Measurements from ENCODE around the gene DGKG.

Gene DGKG

DNA sequence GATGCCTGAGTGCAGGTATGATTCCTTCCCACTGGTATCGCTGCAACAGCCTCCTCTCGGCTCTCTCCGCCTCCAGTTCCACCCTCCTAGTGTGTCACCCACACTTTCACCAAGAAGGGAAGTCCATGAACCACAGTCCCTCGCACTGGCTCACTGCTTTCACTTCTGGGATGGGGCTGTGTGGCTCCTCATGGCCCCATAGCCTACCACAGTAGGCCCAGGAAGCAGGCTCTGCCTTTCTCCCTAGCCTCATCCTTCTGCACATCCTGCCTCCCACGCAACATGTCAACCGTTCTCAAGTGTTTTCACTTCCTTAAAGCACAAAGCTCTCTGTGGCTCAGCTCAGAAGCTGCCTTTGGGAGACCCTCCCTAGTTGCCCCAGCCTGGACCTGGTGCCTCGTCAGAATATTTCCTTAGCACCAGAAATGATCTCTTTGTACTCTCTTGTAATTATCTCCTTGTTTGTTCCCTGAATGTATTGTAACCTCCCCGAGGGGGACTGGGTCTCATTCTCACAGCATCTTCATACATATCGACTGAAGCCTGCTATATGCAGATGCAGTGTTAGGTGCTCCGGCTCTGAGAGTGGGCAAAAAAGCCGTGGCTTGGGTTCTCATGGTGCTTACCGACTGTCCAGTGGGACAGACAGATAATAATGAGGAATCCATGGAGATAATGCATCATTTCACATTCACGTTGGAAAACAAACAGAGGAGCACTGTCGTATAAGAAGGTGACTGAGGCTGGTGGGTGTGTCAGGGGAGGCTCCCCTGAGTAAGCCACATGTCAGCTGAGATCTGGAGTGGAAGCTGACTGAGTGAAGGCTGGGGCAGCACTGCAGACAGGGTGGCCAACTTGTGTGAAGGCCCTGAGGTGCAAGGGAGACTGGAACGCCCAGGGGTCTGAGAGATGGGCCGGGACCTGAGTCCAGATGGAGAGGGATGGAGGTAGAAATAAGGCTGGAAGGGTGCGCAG, 107.1 kb downstream of the DGKG start:
- no peaks in the 10 kb centered on the region for H3K9me3 Mint-ChIP-seq
- peak; percentile 19 to 49 for DNase-seq
- ATAC-seq: peak; percentile 75
- peak overlapping the region in 1 of 2 donors; percentile 87 for H3K27ac Mint-ChIP-seq
- H3K27me3 Mint-ChIP-seq: peaks cover 11% of the 10 kb centered on the region
- H3K4me3 Mint-ChIP-seq: peak overlapping the region; percentile 5 to 31
- peaks cover 29% of the 10 kb centered on the region for H3K4me1 Mint-ChIP-seq

DNA sequence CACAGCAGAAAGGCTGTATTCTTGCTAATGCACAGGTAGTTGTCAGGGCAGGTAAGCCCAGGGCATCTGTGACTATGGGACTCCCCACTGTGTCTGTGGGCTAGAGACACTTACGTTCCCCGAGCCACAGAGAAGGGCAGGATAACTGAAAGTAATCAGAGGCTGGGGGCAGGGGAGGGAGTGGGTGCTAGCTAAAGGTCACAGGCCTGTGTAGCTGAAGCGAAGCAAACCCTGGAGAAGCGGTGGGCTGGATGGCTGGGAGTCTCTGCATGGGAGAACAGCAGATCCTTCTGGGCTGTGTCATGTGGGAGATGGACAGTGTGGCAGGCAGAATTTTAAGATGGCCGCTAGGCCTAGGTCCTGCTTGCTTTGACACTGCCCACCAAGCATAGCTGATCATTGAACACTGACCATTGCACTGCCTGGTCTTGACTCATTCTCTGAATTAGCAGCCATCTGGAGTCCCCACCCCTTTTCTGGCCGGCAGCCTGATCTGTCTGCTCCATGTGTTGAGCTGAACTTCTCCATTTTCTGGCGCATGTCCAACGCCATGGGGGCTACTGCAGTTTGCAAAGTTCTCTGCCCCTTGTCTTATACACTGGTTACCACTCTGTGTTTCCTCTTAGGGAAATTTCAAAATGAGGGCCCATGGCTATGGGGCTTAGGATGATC, 110.0 kb downstream of the DGKG start:
- Mint-ChIP-seq H3K4me1 (peaks cover 31% of the 10 kb centered on the region), H3K27me3 (peaks cover 38% of the 10 kb centered on the region)

DNA sequence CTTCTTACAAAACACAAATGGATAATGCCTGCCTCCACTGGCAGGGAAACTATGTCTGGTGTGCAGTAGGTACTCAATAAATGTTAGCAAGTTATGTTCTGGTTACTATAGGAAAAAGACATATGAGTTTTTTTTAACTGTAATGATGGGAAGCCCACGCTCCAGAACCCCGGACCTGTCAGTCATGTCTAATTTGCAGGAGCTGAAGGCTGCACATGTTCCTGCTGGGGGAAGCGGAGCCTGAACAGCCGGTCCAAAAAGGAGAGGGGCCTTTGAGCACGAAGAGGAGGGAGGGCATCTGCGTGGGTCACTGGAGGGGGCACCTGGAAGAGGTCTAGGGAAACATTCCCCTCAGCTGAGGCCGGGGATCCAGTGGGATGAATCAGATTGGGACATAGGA, 113.2 kb downstream of the DGKG start:
- no peaks in the 10 kb centered on the region for H3K9me3 Mint-ChIP-seq
- no peak for DNase-seq
- peaks cover 11% of the 10 kb centered on the region for H3K4me1 Mint-ChIP-seq
- ATAC-seq: no peak
- H3K4me3 Mint-ChIP-seq: no peak overlapping the region
- peaks cover 51% of the 10 kb centered on the region for H3K27me3 Mint-ChIP-seq
- H3K27ac Mint-ChIP-seq: no peak overlapping the region

More for the DNA sequence above, 110.0 kb downstream of the DGKG start:
- Mint-ChIP-seq H3K27ac (no peak overlapping the region), H3K9me3 (no peaks in the 10 kb centered on the region), H3K4me3 (no peak overlapping the region)
- no peak for ATAC-seq
- no peak for DNase-seq

DNA sequence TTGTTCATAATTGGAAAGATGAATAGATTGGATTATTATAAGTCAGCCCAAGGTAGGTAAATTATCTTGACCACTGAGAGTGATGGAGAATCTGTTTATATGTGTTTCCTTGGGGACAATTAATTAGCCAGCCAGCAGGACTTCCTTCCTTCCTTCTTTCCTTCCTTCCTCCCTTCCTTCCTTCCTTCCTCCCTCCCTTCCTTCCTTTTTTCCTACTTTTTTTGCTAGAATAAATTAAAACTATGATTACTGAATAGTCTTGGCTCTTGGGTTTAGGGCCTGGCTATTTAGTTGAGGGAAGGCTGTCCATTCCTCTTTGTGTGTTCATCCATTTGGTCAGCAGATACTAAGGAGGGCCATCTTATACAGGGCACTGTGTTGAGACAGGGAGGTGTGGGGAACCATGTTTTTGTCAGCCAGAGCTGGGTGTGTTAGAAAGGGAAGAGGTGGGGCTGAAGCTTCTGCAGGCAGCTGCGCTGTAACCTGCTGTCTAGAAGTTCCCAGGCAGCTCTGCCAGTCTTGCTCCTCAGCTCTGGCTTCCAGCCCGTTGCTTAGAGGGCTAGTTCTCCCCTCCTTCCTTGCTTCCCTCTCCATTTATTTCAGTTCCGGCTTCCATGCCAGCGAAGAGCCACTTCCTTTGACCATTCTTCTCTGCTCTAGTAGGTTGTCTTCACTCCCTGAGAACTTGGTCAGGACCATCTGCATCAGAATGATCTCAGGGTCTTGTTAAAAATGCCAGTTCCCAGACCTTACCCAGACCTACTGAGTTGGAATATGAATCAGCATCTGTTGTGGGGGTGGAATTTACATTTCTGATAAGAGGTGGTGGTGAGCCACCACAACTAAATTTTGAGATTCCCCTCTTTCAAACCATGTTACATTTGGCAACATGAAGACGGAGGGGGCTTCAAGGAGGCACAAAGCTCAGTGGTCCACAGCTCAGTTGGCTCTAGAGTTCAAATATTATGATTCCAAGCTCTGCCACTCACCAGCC, 113.9 kb downstream of the DGKG start:
- DNase-seq: no peak
- H3K4me3 Mint-ChIP-seq: no peak overlapping the region
- H3K27me3 Mint-ChIP-seq: peaks cover 51% of the 10 kb centered on the region
- H3K9me3 Mint-ChIP-seq: no peaks in the 10 kb centered on the region
- H3K4me1 Mint-ChIP-seq: peaks cover 9% of the 10 kb centered on the region
- ATAC-seq: no peak
- peak overlapping the region in 1 of 2 donors; percentile 55 for H3K27ac Mint-ChIP-seq

DNA sequence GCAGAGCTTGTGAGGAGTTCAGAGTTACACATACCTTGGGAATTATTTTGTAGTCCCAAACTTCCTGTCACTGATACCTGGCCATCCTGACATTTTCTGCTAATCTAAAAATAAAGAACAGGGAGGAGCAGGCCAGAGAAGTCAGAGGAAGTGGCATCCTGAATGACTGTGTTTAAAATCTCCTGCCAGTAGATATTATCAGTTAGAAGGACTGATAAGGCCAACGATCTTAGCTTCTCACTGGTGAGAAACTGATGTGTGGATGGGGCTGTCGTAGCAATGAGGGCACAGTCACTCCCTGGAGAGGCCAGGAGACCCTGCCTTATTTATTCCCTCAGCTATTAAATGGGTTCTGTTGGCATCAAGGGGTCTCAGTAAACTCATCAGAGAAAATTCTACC, 115.1 kb downstream of the DGKG start:
- no peak for DNase-seq
- Mint-ChIP-seq H3K4me3 (no peak overlapping the region), H3K4me1 (peaks cover 17% of the 10 kb centered on the region), H3K27me3 (peaks cover 51% of the 10 kb centered on the region), H3K27ac (peak overlapping the region in 1 of 2 donors; percentile 34), H3K9me3 (no peaks in the 10 kb centered on the region)
- no peak for ATAC-seq

DNA sequence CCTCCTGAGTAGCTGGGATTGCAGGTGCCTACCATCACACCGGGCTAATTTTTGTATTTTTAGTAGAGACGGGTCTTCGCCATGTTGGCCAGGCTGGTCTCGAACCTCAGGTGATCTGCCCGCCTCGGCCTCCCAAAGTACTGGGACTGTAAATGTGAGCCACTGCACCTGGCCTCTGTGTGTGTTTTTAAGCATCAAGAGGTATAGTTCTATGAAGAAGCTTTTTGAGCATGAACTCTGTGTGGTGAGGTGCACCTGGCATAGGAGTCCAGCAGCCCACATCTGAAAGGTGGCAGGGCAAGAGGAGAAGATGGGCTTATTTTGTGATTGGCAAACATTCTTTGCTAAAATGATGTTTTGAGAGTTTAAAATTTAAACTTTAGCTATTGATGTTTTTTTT, 118.0 kb downstream of the DGKG start:
- Mint-ChIP-seq H3K4me3 (no peak overlapping the region), H3K27me3 (peaks cover 43% of the 10 kb centered on the region), H3K9me3 (no peaks in the 10 kb centered on the region), H3K4me1 (peaks cover 25% of the 10 kb centered on the region), H3K27ac (no peak overlapping the region)
- no peak for ATAC-seq
- no peak for DNase-seq

DNA sequence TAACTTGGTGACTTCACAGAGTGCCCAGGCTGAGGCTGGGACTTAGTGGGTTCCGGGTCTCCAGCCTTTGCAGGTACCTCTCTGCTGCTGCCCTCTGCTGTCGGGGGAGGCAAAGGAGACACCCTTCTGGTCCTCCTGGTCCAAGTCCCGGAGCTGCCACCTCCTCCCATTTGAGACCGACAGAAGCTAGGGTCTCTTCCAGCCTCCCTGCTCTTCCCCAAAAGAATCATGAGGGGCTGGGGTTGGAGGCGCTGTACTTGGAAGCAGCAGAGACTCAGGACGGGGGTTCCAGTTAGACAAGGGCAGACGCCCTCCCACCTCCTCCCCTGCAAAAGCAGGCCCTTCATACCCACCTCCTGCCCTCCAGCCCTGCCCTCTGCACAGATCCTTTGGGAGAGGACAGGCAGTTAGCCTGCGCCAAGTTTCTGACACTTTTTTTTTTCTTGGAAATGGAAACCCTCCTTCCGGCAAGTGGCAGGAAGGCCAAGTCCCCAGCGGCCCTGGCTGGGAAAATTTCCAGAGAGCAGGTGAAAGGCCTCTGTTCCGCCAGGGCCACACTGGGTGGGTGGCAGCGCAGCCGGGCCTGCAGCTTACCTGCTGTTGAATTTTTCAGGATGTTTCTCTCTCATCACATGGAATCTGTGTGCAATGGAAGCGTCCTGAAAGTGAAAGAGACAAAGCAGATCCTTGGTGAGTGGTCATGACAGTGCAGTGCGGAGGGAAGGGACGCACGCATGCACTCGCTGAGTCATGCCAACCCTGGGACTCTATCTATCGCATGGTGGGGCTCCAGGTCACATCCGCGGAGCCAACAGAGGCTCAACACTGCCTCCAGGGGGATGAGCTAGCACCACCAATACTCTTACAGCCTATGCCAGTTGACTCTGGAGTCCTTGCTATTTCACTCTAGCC, 119.9 kb downstream of the DGKG start:
- Mint-ChIP-seq H3K27me3 (peaks cover 24% of the 10 kb centered on the region), H3K4me1 (peaks cover 15% of the 10 kb centered on the region), H3K4me3 (peak overlapping the region; percentile 17 to 30), H3K27ac (peak overlapping the region; percentile 44 to 51), H3K9me3 (no peaks in the 10 kb centered on the region)
- DNase-seq (peak; percentile 56 to 79), ATAC-seq (peak; percentile 98)

DNA sequence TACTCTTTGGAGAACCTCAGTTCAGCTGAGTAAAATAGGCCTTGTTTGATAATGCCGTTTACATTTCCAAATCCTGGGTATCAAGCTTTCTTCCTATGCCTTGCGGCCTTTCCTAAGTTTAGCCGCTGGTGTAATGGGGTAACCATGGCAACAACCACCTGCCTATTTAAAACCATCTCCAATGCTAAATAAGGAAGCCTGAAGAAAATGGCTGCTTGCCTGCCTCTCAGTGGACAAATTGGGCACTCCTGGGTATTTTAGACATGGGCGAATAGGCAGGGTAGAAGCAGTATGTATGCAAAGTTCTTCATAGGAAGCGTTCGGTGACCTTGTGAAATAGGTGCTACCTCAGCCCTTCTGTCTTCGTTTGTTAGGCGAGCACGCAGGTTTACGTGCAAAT, 122.7 kb downstream of the DGKG start:
- ATAC-seq (no peak), DNase-seq (no peak)
- Mint-ChIP-seq H3K27me3 (peaks cover 13% of the 10 kb centered on the region), H3K27ac (no peak overlapping the region), H3K9me3 (no peaks in the 10 kb centered on the region), H3K4me1 (peaks cover 34% of the 10 kb centered on the region), H3K4me3 (no peak overlapping the region)

DNA sequence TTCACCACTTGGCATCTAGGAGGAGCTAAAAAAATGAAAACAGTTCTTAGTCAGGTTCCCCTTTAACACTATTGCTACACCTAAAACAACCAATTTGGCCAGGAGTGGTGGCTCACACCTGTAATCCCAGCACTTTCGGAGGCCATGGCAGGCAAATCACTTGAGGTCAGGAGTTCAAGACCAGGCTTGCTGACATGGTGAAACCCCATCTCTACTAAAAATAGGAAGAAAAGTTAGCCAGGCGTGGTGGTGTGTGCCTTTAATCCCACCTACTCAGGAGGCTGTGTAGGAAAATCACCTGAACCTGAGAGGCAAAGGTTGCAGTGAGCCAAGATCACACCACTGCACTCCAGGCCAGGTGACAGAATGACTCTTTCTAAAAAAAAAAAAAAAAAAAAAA, 124.1 kb downstream of the DGKG start:
- peaks cover 34% of the 10 kb centered on the region for H3K4me1 Mint-ChIP-seq
- H3K27me3 Mint-ChIP-seq: peaks cover 22% of the 10 kb centered on the region
- no peak for ATAC-seq
- H3K9me3 Mint-ChIP-seq: no peaks in the 10 kb centered on the region
- no peak overlapping the region for H3K4me3 Mint-ChIP-seq
- H3K27ac Mint-ChIP-seq: no peak overlapping the region
- no peak for DNase-seq

DNA sequence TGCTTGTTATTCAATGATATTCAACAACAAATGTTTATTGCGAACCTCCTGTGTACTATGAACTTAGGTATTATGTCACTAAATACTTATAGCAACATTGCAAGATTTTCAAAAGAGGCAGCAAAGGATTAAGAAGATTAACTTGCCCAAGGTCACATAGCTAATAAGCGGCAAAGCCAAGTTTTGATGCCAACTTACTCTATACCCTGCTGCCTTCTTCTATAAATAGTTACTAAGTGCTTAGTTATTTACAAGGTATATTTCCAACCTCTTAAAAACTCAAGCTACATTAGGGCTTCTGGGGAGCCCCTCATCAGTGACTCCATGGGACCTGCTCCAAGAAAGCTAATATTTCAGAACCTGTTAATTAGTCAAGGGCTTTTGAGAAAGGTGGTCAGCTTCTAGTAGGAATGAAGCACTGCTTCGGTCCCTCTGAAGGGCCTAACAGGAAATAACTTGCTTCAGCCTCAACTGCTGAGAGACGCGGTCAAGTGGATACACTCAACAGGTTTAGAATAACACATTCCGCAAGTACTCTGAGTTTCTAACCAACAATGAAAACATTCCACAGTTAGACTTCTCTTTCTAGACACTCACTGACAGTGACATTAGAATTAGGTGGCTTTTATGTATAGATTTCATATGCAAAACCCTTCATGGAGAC, 125.5 kb downstream of the DGKG start:
- ATAC-seq (no peak), DNase-seq (no peak)
- Mint-ChIP-seq H3K9me3 (no peaks in the 10 kb centered on the region), H3K27ac (no peak overlapping the region), H3K4me1 (peaks cover 22% of the 10 kb centered on the region), H3K4me3 (no peak overlapping the region), H3K27me3 (peaks cover 25% of the 10 kb centered on the region)

DNA sequence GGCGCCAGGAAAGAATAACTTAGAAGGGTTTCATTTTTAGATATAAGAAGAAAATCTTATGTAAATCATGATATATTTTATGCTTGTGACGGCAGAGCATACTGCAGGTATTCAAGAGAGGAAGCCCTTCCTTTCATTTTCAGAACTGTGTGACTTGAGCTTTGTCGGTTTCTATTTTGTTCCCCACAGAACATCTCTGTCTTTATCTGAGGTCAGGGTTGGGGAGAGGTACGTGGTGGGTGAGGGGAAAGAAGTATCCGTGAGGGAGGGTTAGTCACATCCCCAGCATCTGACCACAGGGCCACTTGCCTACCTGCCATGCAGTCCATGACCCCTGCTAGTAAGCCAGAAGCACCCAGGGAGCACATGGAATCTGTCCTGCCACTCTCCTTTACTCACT, 126.5 kb downstream of the DGKG start:
- DNase-seq (peak in 1 of 2 donors; percentile 12), ATAC-seq (peak; percentile 89)
- H3K27me3 Mint-ChIP-seq: peaks cover 18% of the 10 kb centered on the region
- peak overlapping the region; percentile 55 to 69 for H3K27ac Mint-ChIP-seq
- H3K9me3 Mint-ChIP-seq: no peaks in the 10 kb centered on the region
- H3K4me1 Mint-ChIP-seq: peaks cover 19% of the 10 kb centered on the region
- peak overlapping the region; percentile 62 to 63 for H3K4me3 Mint-ChIP-seq

DNA sequence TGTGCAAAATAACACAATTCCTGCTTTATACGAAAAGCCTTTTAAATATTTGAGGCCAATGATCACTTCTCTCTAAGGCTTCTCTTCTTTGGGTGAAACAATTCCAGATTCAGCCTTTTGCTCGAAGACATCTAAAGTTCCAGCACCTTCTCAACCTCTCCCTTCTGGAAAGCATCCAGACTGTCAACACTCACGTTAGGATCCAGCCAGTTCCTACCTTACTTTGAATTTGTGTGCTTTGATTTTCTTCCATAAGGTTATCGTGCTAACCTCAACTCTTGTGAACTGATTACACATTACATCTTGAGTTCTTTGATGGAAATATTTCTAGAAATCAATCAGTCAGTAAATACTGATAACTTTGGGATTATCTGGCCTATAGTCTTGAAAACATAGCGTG, 127.9 kb downstream of the DGKG start:
- Mint-ChIP-seq H3K9me3 (no peaks in the 10 kb centered on the region), H3K4me1 (peaks cover 19% of the 10 kb centered on the region), H3K27ac (no peak overlapping the region), H3K4me3 (no peak overlapping the region), H3K27me3 (peaks cover 15% of the 10 kb centered on the region)
- ATAC-seq: no peak
- DNase-seq: no peak

DNA sequence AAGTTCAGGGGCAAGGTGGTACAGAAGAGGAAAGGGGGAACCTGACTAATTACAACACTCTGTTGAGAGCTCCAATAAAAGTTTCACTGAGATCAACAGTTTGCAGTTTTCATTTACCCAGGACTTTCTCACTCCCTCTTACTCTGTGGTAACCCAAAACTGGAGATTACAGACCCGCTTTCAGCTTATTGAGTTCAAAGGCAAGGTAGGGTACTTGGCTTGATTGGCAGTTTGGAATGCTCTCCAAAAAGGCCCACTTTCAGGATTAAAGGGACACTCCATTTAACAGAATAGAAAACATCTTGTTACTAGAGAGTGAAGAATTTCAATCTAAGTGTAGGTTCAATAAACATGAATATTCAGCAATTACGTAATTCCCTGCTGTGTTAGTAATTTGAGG, 135.6 kb downstream of the DGKG start:
- DNase-seq (no peak), ATAC-seq (no peak)
- Mint-ChIP-seq H3K27me3 (peaks cover 41% of the 10 kb centered on the region), H3K27ac (no peak overlapping the region), H3K9me3 (no peaks in the 10 kb centered on the region), H3K4me1 (no peaks in the 10 kb centered on the region), H3K4me3 (no peak overlapping the region)

DNA sequence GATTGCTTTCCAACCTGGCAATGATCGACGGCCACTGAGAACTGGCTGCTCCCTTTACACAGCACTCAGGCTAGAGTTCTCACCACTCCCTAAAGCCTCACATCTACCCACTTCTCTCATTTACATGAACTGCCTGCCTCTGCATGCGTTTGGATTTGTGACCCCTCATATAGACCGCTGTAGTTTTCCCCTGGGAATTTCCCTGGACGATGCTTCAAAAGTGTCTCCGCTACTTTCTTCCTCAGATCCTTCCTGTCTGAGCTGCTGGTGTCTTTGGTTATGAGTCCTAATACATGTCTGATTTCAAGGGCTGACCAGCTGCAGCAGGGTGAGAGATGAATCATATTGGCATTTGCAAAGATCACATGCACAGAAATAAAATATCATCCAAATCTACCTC, 136.4 kb downstream of the DGKG start:
- Mint-ChIP-seq H3K4me1 (no peaks in the 10 kb centered on the region), H3K9me3 (no peaks in the 10 kb centered on the region), H3K4me3 (no peak overlapping the region), H3K27me3 (peaks cover 41% of the 10 kb centered on the region), H3K27ac (no peak overlapping the region)
- ATAC-seq (no peak), DNase-seq (no peak)

Measured in stimulated activated naive CD8-positive, alpha-beta T cell treated with anti-CD3 and anti-CD28 coated beads, Interleukin-15, amount 100 ng/mL, for 72 hours (primary cell).